ENCODE results near the gene CEP57.
"Not testable (repeated sequence)": the region's sequence is repeated elsewhere in the genome, so short reads cannot be mapped to it uniquely, and the experiment has no call there.

CEP57 gene

GRCh38 chr11:95796501-95796900, 6.2 kb downstream of the CEP57 start:
- DNase-seq (ENCODE audit: low read depth in 2 of 2): no peak

- no peak for DNase-seq (ENCODE audit: low read depth in 2 of 2)
Observed at GRCh38 chr11:95799546-95799945, 9.2 kb downstream of the CEP57 start.

GRCh38 chr11:95800438-95800837, 10.1 kb downstream of the CEP57 start:
- DNase-seq (ENCODE audit: low read depth in 2 of 2): no peak

- no peak for DNase-seq (ENCODE audit: low read depth in 2 of 2)
Observed at GRCh38 chr11:95802806-95803205, 12.5 kb downstream of the CEP57 start.

- no peak for DNase-seq (ENCODE audit: low read depth in 2 of 2)
Observed at GRCh38 chr11:95803973-95804372, 13.7 kb downstream of the CEP57 start.

GRCh38 chr11:95805869-95806268, 15.6 kb downstream of the CEP57 start:
- no peak for DNase-seq (ENCODE audit: low read depth in 2 of 2)

- not testable (repeated sequence) for DNase-seq (ENCODE audit: low read depth in 2 of 2)
Observed at GRCh38 chr11:95806464-95806863, 16.2 kb downstream of the CEP57 start.

- not testable (repeated sequence) for DNase-seq (ENCODE audit: low read depth in 2 of 2)
Observed at GRCh38 chr11:95811052-95811451, 20.8 kb downstream of the CEP57 start.

GRCh38 chr11:95816037-95816436, 25.7 kb downstream of the CEP57 start:
- DNase-seq (ENCODE audit: low read depth in 2 of 2): no peak

GRCh38 chr11:95821640-95822039, 31.3 kb downstream of the CEP57 start:
- no peak for DNase-seq (ENCODE audit: low read depth in 2 of 2)

- DNase-seq (ENCODE audit: low read depth in 2 of 2): no peak
Observed at GRCh38 chr11:95827696-95828095, 37.4 kb downstream of the CEP57 start.

- DNase-seq (ENCODE audit: low read depth in 2 of 2): no peak
Observed at GRCh38 chr11:95829580-95830259, 39.4 kb downstream of the CEP57 start.

- peak; percentile 94 to 96 for DNase-seq (ENCODE audit: low read depth in 2 of 2)
Observed at GRCh38 chr11:95831198-95831883, 41.0 kb downstream of the CEP57 start.

- DNase-seq (ENCODE audit: low read depth in 2 of 2): no peak
Observed at GRCh38 chr11:95832763-95833162, 42.5 kb downstream of the CEP57 start.

GRCh38 chr11:95833378-95833777, 43.1 kb downstream of the CEP57 start:
- DNase-seq (ENCODE audit: low read depth in 2 of 2): no peak

GRCh38 chr11:95835351-95835750, 45.1 kb downstream of the CEP57 start:
- no peak for DNase-seq (ENCODE audit: low read depth in 2 of 2)

- DNase-seq (ENCODE audit: low read depth in 2 of 2): peak; percentile 76 to 83
Observed at GRCh38 chr11:95835768-95836488, 45.6 kb downstream of the CEP57 start.

- DNase-seq (ENCODE audit: low read depth in 2 of 2): no peak
Observed at GRCh38 chr11:95845167-95845566, 54.9 kb downstream of the CEP57 start.

- peak in 1 of 2 experiments; percentile 31 for DNase-seq (ENCODE audit: low read depth in 2 of 2)
Observed at GRCh38 chr11:95849087-95849825, 59.0 kb downstream of the CEP57 start.

GRCh38 chr11:95850137-95850536, 59.8 kb downstream of the CEP57 start:
- no peak for DNase-seq (ENCODE audit: low read depth in 2 of 2)

- DNase-seq (ENCODE audit: low read depth in 2 of 2): no peak
Observed at GRCh38 chr11:95853138-95853537, 62.8 kb downstream of the CEP57 start.

- no peak for DNase-seq (ENCODE audit: low read depth in 2 of 2)
Observed at GRCh38 chr11:95853862-95854261, 63.6 kb downstream of the CEP57 start.
